Neuronal stem cell (in vitro differentiated cells): ENCODE data around the gene RRAD.

Experiments
- DNase-seq: peaks from one replicate; pipeline ENCODE4 v3.0.0-alpha.2; 2013; ENCODE audit warnings: low spot score
- H2AFZ ChIP-seq: one replicate; pipeline ENCODE4 v1.6.1; 2013; ENCODE audit warnings: mild to moderate bottlenecking, low read length, inconsistent platforms
- H2AK5ac ChIP-seq: 2 replicates; pipeline ENCODE4 v1.6.1; 2013; ENCODE audit warnings: low read depth, mild to moderate bottlenecking, inconsistent platforms, low read length, moderate library complexity, mixed read lengths
- H2BK120ac ChIP-seq: 2 replicates; pipeline ENCODE4 v1.6.1; 2013; ENCODE audit warnings: low read depth, mild to moderate bottlenecking, inconsistent platforms, low read length, moderate library complexity, mixed read lengths
- H2BK12ac ChIP-seq: one replicate; pipeline ENCODE4 v1.6.1; 2013; ENCODE audit warnings: low read length, inconsistent platforms
- H2BK15ac ChIP-seq: 2 replicates; pipeline ENCODE4 v1.6.1; 2013; ENCODE audit warnings: mild to moderate bottlenecking, low read length, inconsistent platforms, mixed read lengths
- H2BK5ac ChIP-seq: one replicate; pipeline ENCODE4 v1.6.1; 2013; ENCODE audit warnings: inconsistent platforms, mild to moderate bottlenecking, low read length, moderate library complexity
- H3K14ac ChIP-seq: one replicate; pipeline ENCODE4 v1.6.1; 2013; ENCODE audit warnings: low read length, inconsistent platforms
- H3K18ac ChIP-seq: 2 replicates; pipeline ENCODE4 v1.6.1; 2013; ENCODE audit warnings: low read length, inconsistent platforms
- H3K23ac ChIP-seq: 2 replicates; pipeline ENCODE4 v1.6.1; 2013; ENCODE audit warnings: low read depth, mild to moderate bottlenecking, mixed read lengths, low read length, inconsistent platforms; ENCODE audit not compliant: poor library complexity
- H3K27ac ChIP-seq: replicated peaks from 3 replicates; pipeline ENCODE4 v1.5.1; 2013; ENCODE audit warnings: low read length, inconsistent platforms
- H3K27me3 ChIP-seq, 3 experiments: 2 replicates each; pipeline ENCODE4 v1.6.1; 2013; ENCODE audit warnings: low read length in 3 of 3, mild to moderate bottlenecking in 2 of 3, inconsistent platforms in 1 of 3, low read depth in 1 of 3, mixed read lengths in 1 of 3, moderate library complexity in 1 of 3; ENCODE audit not compliant: control insufficient read depth in 3 of 3, insufficient read depth in 3 of 3
- H3K36me3 ChIP-seq, 2 donors: replicated peaks in 1 of 2; 2 replicates each; pipeline ENCODE4 v1.6.1; 2013; ENCODE audit warnings: low read length in 2 of 2; ENCODE audit not compliant: control insufficient read depth in 2 of 2, insufficient read depth in 2 of 2
- H3K4ac ChIP-seq: 2 replicates; pipeline ENCODE4 v1.6.1; 2013; ENCODE audit warnings: inconsistent platforms, mild to moderate bottlenecking, low read length, moderate library complexity
- H3K4me1 ChIP-seq, 2 donors: 1 replicate in 1 of 2; 2 replicates in 1 of 2; pipeline ENCODE4 v1.6.1; 2013; ENCODE audit warnings: low read length in 2 of 2, low read depth in 1 of 2; ENCODE audit not compliant: control insufficient read depth in 2 of 2, insufficient read depth in 1 of 2
- H3K4me2 ChIP-seq: one replicate; pipeline ENCODE4 v1.6.1; 2013; ENCODE audit warnings: mild to moderate bottlenecking, low read length, inconsistent platforms; ENCODE audit not compliant: insufficient read depth, poor library complexity, severe bottlenecking
- H3K4me3 ChIP-seq, 2 donors: 2 replicates each; pipeline ENCODE4 v1.5.1; 2013; ENCODE audit warnings: low read length in 2 of 2, mild to moderate bottlenecking in 2 of 2, inconsistent platforms in 1 of 2, moderate library complexity in 1 of 2
- H3K79me1 ChIP-seq: one replicate; pipeline ENCODE4 v1.6.1; 2013; ENCODE audit warnings: low read depth, mild to moderate bottlenecking, inconsistent platforms, low read length, moderate library complexity
- H3K9ac ChIP-seq: one replicate; pipeline ENCODE4 v1.6.1; 2013; ENCODE audit warnings: mild to moderate bottlenecking, low read depth, low read length, inconsistent platforms; ENCODE audit not compliant: poor library complexity
- H3K9me3 ChIP-seq, 2 donors: replicated peaks in 1 of 2; 2 replicates each; pipeline versions ENCODE3 to v1.6.1; 2013; ENCODE audit warnings: low read length in 2 of 2, mild to moderate bottlenecking in 2 of 2, inconsistent platforms in 1 of 2, low read depth in 1 of 2, mixed read lengths in 1 of 2, moderate library complexity in 1 of 2; ENCODE audit not compliant: control insufficient read depth in 2 of 2, insufficient read depth in 1 of 2
- H4K8ac ChIP-seq: one replicate; pipeline ENCODE4 v1.6.1; 2013; ENCODE audit warnings: low read depth, mild to moderate bottlenecking, inconsistent platforms, low read length, moderate library complexity
- H4K91ac ChIP-seq: one replicate; pipeline ENCODE4 v1.6.1; 2013; ENCODE audit warnings: low read length, low read depth, mild to moderate bottlenecking, inconsistent platforms; ENCODE audit not compliant: poor library complexity
- WGBS, 2 donors: extraction: QIAGEN DNeasy Blood & Tissue Kit; methylation state at CpG; one replicate each; pipeline ENCODE4 v1.1.7; 2013; ENCODE audit warnings: missing lambda C conversion rate in 2 of 2, mixed read lengths in 1 of 2; ENCODE audit not compliant: insufficient read length in 2 of 2, insufficient replicate concordance in 1 of 2; ENCODE audit errors: extremely low coverage in 2 of 2; 5-methylcytosine and 5-hydroxymethylcytosine counted together

Gene RRAD

GRCh38 chr16:66871840-66872239 lies 53.5 kb downstream of the RRAD start:
- Histone ChIP-seq H3K27ac (no peak overlapping the region), H2BK15ac (no peak overlapping the region), H3K4me2 (no peak overlapping the region), H2AK5ac (no peak overlapping the region), H3K4ac (no peak overlapping the region), H3K9ac (no peak overlapping the region), H3K14ac (no peak overlapping the region), H3K4me1 (peaks cover 3 to 10% of the 10 kb centered on the region in 2 donors), H3K36me3 (no peaks in the 10 kb centered on the region), H2BK5ac (no peak overlapping the region), H3K9me3 (no peaks in the 10 kb centered on the region), H4K91ac (no peak overlapping the region), H2BK120ac (no peak overlapping the region), H3K4me3 (no peak overlapping the region), H3K79me1 (no peaks in the 10 kb centered on the region), H2AFZ (no peak overlapping the region), H3K23ac (no peak overlapping the region), H4K8ac (no peak overlapping the region), H2BK12ac (no peak overlapping the region), H3K18ac (no peak overlapping the region), H3K27me3 (peaks cover 0 to 10% (median 6%) of the 10 kb centered on the region in 3 experiments)
- DNase-seq = no peak
- WGBS, 2 donors = no CpG with 5 or more reads among the region's 3 CpGs
